ENCODE measurements around the gene CAPS2. TPM values are rescaled to one million over a fixed set of nuclear protein-coding genes. Genes with fewer than 3 reads are reported as not detected.
A peak's percentile ranks its signal among the peaks of the same experiment; 100 is the strongest.

The CAPS2 gene
- total RNA-seq, 1 experiment from 2014 or later = 4.2 TPM

DNA sequence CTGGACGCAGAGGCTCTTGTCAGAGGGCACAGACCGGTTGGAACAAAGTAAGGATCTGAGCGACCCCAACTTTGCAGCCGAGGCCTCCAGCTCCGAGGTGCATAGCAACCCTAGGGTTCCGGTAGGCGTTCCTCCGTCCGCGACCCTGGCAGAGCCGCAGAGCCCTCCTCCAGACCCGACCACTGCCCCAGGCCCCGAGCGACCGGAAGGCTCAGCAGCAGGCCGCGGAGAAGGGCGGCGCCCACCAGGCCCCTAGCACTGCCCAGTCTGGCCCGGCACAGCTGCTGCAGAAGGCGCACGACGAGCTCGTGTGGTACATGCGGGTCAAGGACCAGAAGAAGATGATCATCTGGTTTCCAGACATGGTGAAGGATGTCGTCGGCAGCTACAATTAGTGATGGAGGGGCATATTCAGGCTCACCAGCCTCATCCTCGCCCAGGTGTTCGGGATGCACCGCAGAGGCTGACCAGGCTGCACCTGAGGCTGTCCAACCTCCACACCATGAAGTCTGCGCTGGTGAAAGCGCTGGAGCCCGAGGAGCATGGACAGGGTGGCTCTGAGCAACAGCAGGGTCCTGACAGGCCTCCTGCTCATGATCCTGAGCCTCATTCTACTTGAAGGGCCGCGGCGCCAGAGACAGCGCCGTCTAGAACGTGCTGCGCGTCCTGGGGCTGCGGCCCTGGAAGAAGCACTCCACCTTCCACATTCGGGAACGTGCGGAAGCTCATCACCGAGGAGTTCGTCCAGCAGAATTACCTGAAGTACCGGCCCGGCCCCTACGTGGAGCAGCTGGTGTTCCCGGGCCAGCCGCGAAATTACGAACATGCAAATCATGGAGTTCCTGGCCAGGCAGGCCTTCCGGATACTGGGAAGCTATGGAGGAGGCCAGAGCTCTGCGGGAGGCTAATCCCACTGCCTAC lies 24.5 kb downstream of the CAPS2 start:
- H3K4me1 Mint-ChIP-seq = no peaks in the 10 kb centered on the region
- ATAC-seq (peak; percentile 66), DNase-seq (ENCODE audit: low spot score) (no peak)
- H3K27me3 Mint-ChIP-seq (ENCODE audit: low read depth) = no peaks in the 10 kb centered on the region
- ChIA-PET CTCF (no interaction called here), POLR2A (no interaction called here)
- H3K36me3 Mint-ChIP-seq = peaks cover 6% of the 10 kb centered on the region
- TF ChIP-seq, protein P1, sequence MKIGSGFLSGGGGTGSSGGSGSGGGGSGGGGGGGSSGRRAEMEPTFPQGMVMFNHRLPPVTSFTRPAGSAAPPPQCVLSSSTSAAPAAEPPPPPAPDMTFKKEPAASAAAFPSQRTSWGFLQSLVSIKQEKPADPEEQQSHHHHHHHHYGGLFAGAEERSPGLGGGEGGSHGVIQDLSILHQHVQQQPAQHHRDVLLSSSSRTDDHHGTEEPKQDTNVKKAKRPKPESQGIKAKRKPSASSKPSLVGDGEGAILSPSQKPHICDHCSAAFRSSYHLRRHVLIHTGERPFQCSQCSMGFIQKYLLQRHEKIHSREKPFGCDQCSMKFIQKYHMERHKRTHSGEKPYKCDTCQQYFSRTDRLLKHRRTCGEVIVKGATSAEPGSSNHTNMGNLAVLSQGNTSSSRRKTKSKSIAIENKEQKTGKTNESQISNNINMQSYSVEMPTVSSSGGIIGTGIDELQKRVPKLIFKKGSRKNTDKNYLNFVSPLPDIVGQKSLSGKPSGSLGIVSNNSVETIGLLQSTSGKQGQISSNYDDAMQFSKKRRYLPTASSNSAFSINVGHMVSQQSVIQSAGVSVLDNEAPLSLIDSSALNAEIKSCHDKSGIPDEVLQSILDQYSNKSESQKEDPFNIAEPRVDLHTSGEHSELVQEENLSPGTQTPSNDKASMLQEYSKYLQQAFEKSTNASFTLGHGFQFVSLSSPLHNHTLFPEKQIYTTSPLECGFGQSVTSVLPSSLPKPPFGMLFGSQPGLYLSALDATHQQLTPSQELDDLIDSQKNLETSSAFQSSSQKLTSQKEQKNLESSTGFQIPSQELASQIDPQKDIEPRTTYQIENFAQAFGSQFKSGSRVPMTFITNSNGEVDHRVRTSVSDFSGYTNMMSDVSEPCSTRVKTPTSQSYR (CRISPR knock-in tag; IDR thresholded peaks at IDR 0.05) = no peak
- no peak for TF ChIP-seq ESRRA (CRISPR knock-in tag; IDR thresholded peaks at IDR 0.05; ENCODE audit: borderline replicate concordance)
- TF ChIP-seq, protein P2, sequence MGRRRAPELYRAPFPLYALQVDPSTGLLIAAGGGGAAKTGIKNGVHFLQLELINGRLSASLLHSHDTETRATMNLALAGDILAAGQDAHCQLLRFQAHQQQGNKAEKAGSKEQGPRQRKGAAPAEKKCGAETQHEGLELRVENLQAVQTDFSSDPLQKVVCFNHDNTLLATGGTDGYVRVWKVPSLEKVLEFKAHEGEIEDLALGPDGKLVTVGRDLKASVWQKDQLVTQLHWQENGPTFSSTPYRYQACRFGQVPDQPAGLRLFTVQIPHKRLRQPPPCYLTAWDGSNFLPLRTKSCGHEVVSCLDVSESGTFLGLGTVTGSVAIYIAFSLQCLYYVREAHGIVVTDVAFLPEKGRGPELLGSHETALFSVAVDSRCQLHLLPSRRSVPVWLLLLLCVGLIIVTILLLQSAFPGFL (CRISPR knock-in tag; IDR thresholded peaks at IDR 0.05; ENCODE audit: borderline replicate concordance) = no peak
- TF ChIP-seq ERG (CRISPR knock-in tag; IDR thresholded peaks at IDR 0.05) = no peak
- no peak for TF ChIP-seq RELA (CRISPR knock-in tag; IDR thresholded peaks at IDR 0.05; ENCODE audit: borderline replicate concordance)
- TF ChIP-seq FOXP4 (CRISPR knock-in tag; IDR thresholded peaks at IDR 0.05) = no peak
- TF ChIP-seq, protein P3, sequence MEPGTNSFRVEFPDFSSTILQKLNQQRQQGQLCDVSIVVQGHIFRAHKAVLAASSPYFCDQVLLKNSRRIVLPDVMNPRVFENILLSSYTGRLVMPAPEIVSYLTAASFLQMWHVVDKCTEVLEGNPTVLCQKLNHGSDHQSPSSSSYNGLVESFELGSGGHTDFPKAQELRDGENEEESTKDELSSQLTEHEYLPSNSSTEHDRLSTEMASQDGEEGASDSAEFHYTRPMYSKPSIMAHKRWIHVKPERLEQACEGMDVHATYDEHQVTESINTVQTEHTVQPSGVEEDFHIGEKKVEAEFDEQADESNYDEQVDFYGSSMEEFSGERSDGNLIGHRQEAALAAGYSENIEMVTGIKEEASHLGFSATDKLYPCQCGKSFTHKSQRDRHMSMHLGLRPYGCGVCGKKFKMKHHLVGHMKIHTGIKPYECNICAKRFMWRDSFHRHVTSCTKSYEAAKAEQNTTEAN (CRISPR knock-in tag; IDR thresholded peaks at IDR 0.05) = no peak
- no peak for TF ChIP-seq TEAD4 (CRISPR knock-in tag; IDR thresholded peaks at IDR 0.05)
- no peak for TF ChIP-seq MYBL2 (CRISPR knock-in tag; IDR thresholded peaks at IDR 0.05)
- H3K9me3 Mint-ChIP-seq = peaks cover 16% of the 10 kb centered on the region
- H3K4me3 Mint-ChIP-seq = no peak overlapping the region
- no peak overlapping the region for H3K27ac Mint-ChIP-seq

GRCh38 chr12:75302781-75303180 lies 27.3 kb downstream of the CAPS2 start:
- no peak for DNase-seq (ENCODE audit: low spot score)
- ChIA-PET POLR2A (no interaction called here), CTCF (no interaction called here)
- peaks cover 6% of the 10 kb centered on the region for H3K36me3 Mint-ChIP-seq
- ATAC-seq = no peak
- peaks cover 4% of the 10 kb centered on the region for H3K27me3 Mint-ChIP-seq (ENCODE audit: low read depth)
- no peaks in the 10 kb centered on the region for H3K4me1 Mint-ChIP-seq
- no peak overlapping the region for H3K27ac Mint-ChIP-seq
- H3K4me3 Mint-ChIP-seq = no peak overlapping the region
- peaks cover 14% of the 10 kb centered on the region for H3K9me3 Mint-ChIP-seq
- TF ChIP-seq ESRRA (CRISPR knock-in tag; IDR thresholded peaks at IDR 0.05; ENCODE audit: borderline replicate concordance) = no peak
- TF ChIP-seq ZNF671 (CRISPR knock-in tag; IDR thresholded peaks at IDR 0.05) = no peak
- TF ChIP-seq ERG (CRISPR knock-in tag; IDR thresholded peaks at IDR 0.05) = no peak
- TF ChIP-seq, protein P1 (CRISPR knock-in tag; IDR thresholded peaks at IDR 0.05) = no peak
- no peak for TF ChIP-seq TCF7 (CRISPR knock-in tag; IDR thresholded peaks at IDR 0.05; ENCODE audit: low read depth)
- TF ChIP-seq STAT6 (CRISPR knock-in tag; conservative IDR thresholded peaks at IDR 0.05; ENCODE audit: low read depth) = no peak
- TF ChIP-seq MYBL2 (CRISPR knock-in tag; IDR thresholded peaks at IDR 0.05) = no peak
- TF ChIP-seq JUN (CRISPR knock-in tag; IDR thresholded peaks at IDR 0.05) = no peak
- TF ChIP-seq NR3C1 (CRISPR knock-in tag; conservative IDR thresholded peaks at IDR 0.05; ENCODE audit: low read depth) = no peak
- TF ChIP-seq ZNF416 (CRISPR knock-in tag; IDR thresholded peaks at IDR 0.05) = no peak
- no peak for TF ChIP-seq NR1H2 (CRISPR knock-in tag; IDR thresholded peaks at IDR 0.05)

All from WTC11 (cell line).